H1 (cell line): ENCODE data around the gene CACNG1. TPM values are rescaled to one million over a fixed set of nuclear protein-coding genes. Genes with fewer than 3 reads are reported as not detected.

Experiments
- CTCF ChIA-PET: fragments of 300-600 bp; sonication (Branson Sonifier 250); formaldehyde crosslinking; loops from one replicate; lab custom pipeline; 2021; ENCODE audit not compliant: partially characterized antibody; lab: Charles Lee
- POLR2A ChIA-PET: fragments of 300-600 bp; sonication (Branson Sonifier 250); formaldehyde crosslinking; loops from one replicate; lab custom pipeline; 2021; ENCODE audit warnings: inconsistent platforms; ENCODE audit not compliant: partially characterized antibody; lab: Charles Lee
- DNase-seq, 2 experiments: peaks; one replicate each; pipeline versions ENCODE4 v3.0.0 to v3.0.0-alpha.2; 2010 to 2022; ENCODE audit warnings: low spot score in 2 of 2, low read depth in 1 of 2, mixed read lengths in 1 of 2
- FAIRE-seq: peaks from 2 replicates; lab custom pipeline; 2011; peaks lifted over from hg19 to GRCh38; lab: Jason Lieb, UNC
- H2AFZ ChIP-seq: 2 replicates; pipeline ENCODE4 v1.8.1; 2012; ENCODE audit warnings: low read length, inconsistent platforms
- H2AK5ac ChIP-seq: 2 replicates; pipeline ENCODE4 v1.6.1; 2013; ENCODE audit warnings: low read depth, low read length
- H2BK120ac ChIP-seq: replicated peaks from 2 replicates; pipeline ENCODE3; 2013; ENCODE audit warnings: low read depth, low read length, inconsistent platforms
- H2BK12ac ChIP-seq: 2 replicates; pipeline ENCODE4 v1.6.1; 2013; ENCODE audit warnings: low read depth, low read length
- H2BK15ac ChIP-seq: 2 replicates; pipeline ENCODE4 v1.6.1; 2013; ENCODE audit warnings: low read length
- H2BK20ac ChIP-seq: 2 replicates; pipeline ENCODE4 v1.6.1; 2013; ENCODE audit warnings: low read length
- H2BK5ac ChIP-seq: 2 replicates; pipeline ENCODE4 v1.6.1; 2013; ENCODE audit warnings: low read depth, low read length
- H3K14ac ChIP-seq: 2 replicates; pipeline ENCODE4 v1.6.1; 2013; ENCODE audit warnings: inconsistent platforms; ENCODE audit not compliant: insufficient read length
- H3K18ac ChIP-seq: 2 replicates; pipeline ENCODE4 v1.6.1; 2013; ENCODE audit warnings: low read length; ENCODE audit errors: extremely low read depth
- H3K23ac ChIP-seq: 2 replicates; pipeline ENCODE4 v1.6.1; 2013; ENCODE audit warnings: inconsistent platforms; ENCODE audit not compliant: insufficient read length
- H3K23me2 ChIP-seq: 2 replicates; pipeline ENCODE4 v1.6.1; 2013; ENCODE audit warnings: low read depth, low read length
- H3K27ac ChIP-seq: 2 replicates; pipeline ENCODE4 v1.6.1; 2011; ENCODE audit warnings: low read depth, low read length, inconsistent platforms
- H3K27me3 ChIP-seq, 4 experiments: replicated peaks in 1 of 4; 1 replicate in 1 of 4; 2 replicates in 3 of 4; pipeline versions ENCODE4 v1.6.1 to v1.8.1; 2011 to 2013; ENCODE audit warnings: low read length in 3 of 4, mild to moderate bottlenecking in 3 of 4, inconsistent platforms in 2 of 4, mixed read lengths in 2 of 4, moderate library complexity in 1 of 4; ENCODE audit not compliant: control insufficient read depth in 3 of 4, insufficient read depth in 3 of 4; ENCODE audit errors: extremely low read depth in 1 of 4
- H3K36me3 ChIP-seq, 4 experiments: 2 replicates each; pipeline versions ENCODE4 v1.6.1 to v1.8.1; 2011 to 2013; ENCODE audit warnings: mild to moderate bottlenecking in 4 of 4, low read length in 3 of 4, moderate library complexity in 2 of 4, control low read depth in 1 of 4, inconsistent platforms in 1 of 4; ENCODE audit not compliant: insufficient read depth in 4 of 4, control insufficient read depth in 2 of 4
- H3K4ac ChIP-seq: replicated peaks from 2 replicates; pipeline ENCODE3; 2013; ENCODE audit warnings: low read length, low read depth, mixed read lengths, inconsistent platforms; ENCODE audit not compliant: insufficient read length
- H3K4me1 ChIP-seq, 4 experiments: replicated peaks in 1 of 4; 1 replicate in 1 of 4; 2 replicates in 3 of 4; pipeline versions ENCODE4 v1.6.1 to v1.8.1; 2011 to 2013; ENCODE audit warnings: low read length in 3 of 4, inconsistent platforms in 2 of 4, mixed read lengths in 1 of 4; ENCODE audit not compliant: insufficient read depth in 4 of 4, control insufficient read depth in 3 of 4
- H3K4me2 ChIP-seq, 2 experiments: 2 replicates each; pipeline versions ENCODE4 v1.6.1 to v1.8.1; 2011 to 2013; ENCODE audit warnings: low read depth in 2 of 2, low read length in 2 of 2, control low read depth in 1 of 2, inconsistent platforms in 1 of 2, mild to moderate bottlenecking in 1 of 2; ENCODE audit not compliant: insufficient read depth in 1 of 2
- H3K4me3 ChIP-seq, 4 experiments: fragments of 200-600, 300-600 bp in 1 of 4; sonication (generic), shearing (Covaris generic), sonication (Bioruptor Twin) in 1 of 4; 2 replicates each; pipeline versions ENCODE4 v1.5.1 to v1.8.1; 2011 to 2016; ENCODE audit warnings: low read length in 4 of 4, low read depth in 3 of 4, control low read depth in 2 of 4, inconsistent platforms in 2 of 4, mild to moderate bottlenecking in 2 of 4, mixed read lengths in 1 of 4, moderate library complexity in 1 of 4; ENCODE audit not compliant: insufficient read depth in 2 of 4; ENCODE audit errors: extremely low read depth in 1 of 4
- H3K56ac ChIP-seq: replicated peaks from 2 replicates; pipeline ENCODE3; 2013; ENCODE audit warnings: low read depth, mild to moderate bottlenecking, mixed read lengths, low read length, inconsistent platforms; ENCODE audit not compliant: insufficient read length
- H3K79me1 ChIP-seq: 2 replicates; pipeline ENCODE4 v1.6.1; 2013; ENCODE audit warnings: low read depth, low read length, control low read depth
- H3K79me2 ChIP-seq, 2 experiments: 2 replicates each; pipeline versions ENCODE4 v1.6.1 to v1.8.1; 2012 to 2013; ENCODE audit warnings: low read length in 2 of 2, mild to moderate bottlenecking in 2 of 2, inconsistent platforms in 1 of 2; ENCODE audit not compliant: insufficient read depth in 2 of 2, control insufficient read depth in 1 of 2
- H3K9ac ChIP-seq, 4 experiments: replicated peaks in 1 of 4; 1 replicate in 1 of 4; 2 replicates in 3 of 4; pipeline versions ENCODE4 v1.6.1 to v1.8.1; 2011 to 2013; ENCODE audit warnings: low read depth in 3 of 4, low read length in 3 of 4, control low read depth in 2 of 4, mild to moderate bottlenecking in 2 of 4, moderate library complexity in 2 of 4, inconsistent platforms in 1 of 4; ENCODE audit errors: extremely low read depth in 1 of 4
- H3K9me3 ChIP-seq, 2 experiments: 2 replicates each; pipeline versions ENCODE4 v1.6.1 to v1.8.1; 2012 to 2013; ENCODE audit warnings: mild to moderate bottlenecking in 2 of 2, moderate library complexity in 2 of 2, control low read depth in 1 of 2, inconsistent platforms in 1 of 2, low read depth in 1 of 2, low read length in 1 of 2, mixed read lengths in 1 of 2; ENCODE audit not compliant: insufficient read depth in 2 of 2
- H4K20me1 ChIP-seq, 2 experiments: replicated peaks in 1 of 2; 2 replicates each; pipeline versions ENCODE3 to v1.8.1; 2011 to 2013; ENCODE audit warnings: inconsistent platforms in 2 of 2, low read length in 2 of 2, mild to moderate bottlenecking in 1 of 2; ENCODE audit not compliant: insufficient read depth in 2 of 2, control insufficient read depth in 1 of 2
- H4K5ac ChIP-seq: 2 replicates; pipeline ENCODE4 v1.6.1; 2013; ENCODE audit warnings: low read length, low read depth, mixed read lengths, inconsistent platforms; ENCODE audit not compliant: insufficient read length
- H4K8ac ChIP-seq: 2 replicates; pipeline ENCODE4 v1.8.0; 2013; ENCODE audit warnings: mild to moderate bottlenecking, moderate library complexity, low read length, inconsistent platforms; ENCODE audit not compliant: insufficient read depth; ENCODE audit errors: extremely low read depth
- H4K91ac ChIP-seq: replicated peaks from 2 replicates; pipeline ENCODE3; 2013; ENCODE audit warnings: low read length, mixed read lengths, inconsistent platforms; ENCODE audit not compliant: insufficient read length
- CREB1 ChIP-seq: IDR thresholded peaks from 2 replicates; pipeline ENCODE4 v1.6.1; 2012; ENCODE audit warnings: inconsistent platforms
- CTBP2 ChIP-seq: IDR thresholded peaks from 2 replicates; pipeline ENCODE4 v1.7.0; 2011; ENCODE audit warnings: borderline replicate concordance, mild to moderate bottlenecking, moderate library complexity, mixed read lengths, low read length; ENCODE audit not compliant: insufficient read depth, insufficient read length
- JUND ChIP-seq: IDR thresholded peaks from 2 replicates; pipeline ENCODE4 v1.6.1; 2011; ENCODE audit warnings: mild to moderate bottlenecking, improper control_type of control experiment, low read length
- WGBS, 2 experiments: shearing (Covaris generic) in 1 of 2; methylation state at CpG; one replicate each; pipeline versions ENCODE4 v1.1.6 to v1.1.7; 2013 to 2015; ENCODE audit warnings: low lambda C conversion rate in 2 of 2, mixed read lengths in 2 of 2, inconsistent platforms in 1 of 2, low coverage in 1 of 2, missing lambda C conversion rate in 1 of 2; ENCODE audit not compliant: insufficient replicate concordance in 2 of 2, insufficient coverage in 1 of 2, insufficient read length in 1 of 2; ENCODE audit errors: extremely low coverage in 1 of 2, missing lambda C conversion rate in 1 of 2; 5-methylcytosine and 5-hydroxymethylcytosine counted together
- polyA plus RNA-seq, 7 experiments: library from polyadenylated mRNA; depleted of rRNA in 3 of 7; stranded (reverse) in 5 of 7; unstranded in 2 of 7; fragments of >200 nt in 5 of 7; fragments of 200-250 nt in 2 of 7; gene quantifications; 1 replicate in 5 of 7; 2 replicates in 1 of 7; 4 replicates in 1 of 7; pipeline versions ENCODE4 v1.2.1 to v1.2.3, GENCODE V29; 2011 to 2013; ENCODE audit warnings: missing spikeins in 2 of 7, mixed read lengths in 2 of 7
- total RNA-seq: library from RNA; stranded (reverse); fragmentation: NEBNext Ultra II Directional; extraction: Animal tissue kit (Norgen Biotek cat#: 25700); gene quantifications from 2 replicates; pipeline ENCODE4 v1.2.1, GENCODE V29; 2021

Gene CACNG1
- total and polyA plus RNA-seq, 2 of the 8 experiments (the other 6 are each of a cell fraction or from before 2014, with no cell fraction given): not detected

DNA sequence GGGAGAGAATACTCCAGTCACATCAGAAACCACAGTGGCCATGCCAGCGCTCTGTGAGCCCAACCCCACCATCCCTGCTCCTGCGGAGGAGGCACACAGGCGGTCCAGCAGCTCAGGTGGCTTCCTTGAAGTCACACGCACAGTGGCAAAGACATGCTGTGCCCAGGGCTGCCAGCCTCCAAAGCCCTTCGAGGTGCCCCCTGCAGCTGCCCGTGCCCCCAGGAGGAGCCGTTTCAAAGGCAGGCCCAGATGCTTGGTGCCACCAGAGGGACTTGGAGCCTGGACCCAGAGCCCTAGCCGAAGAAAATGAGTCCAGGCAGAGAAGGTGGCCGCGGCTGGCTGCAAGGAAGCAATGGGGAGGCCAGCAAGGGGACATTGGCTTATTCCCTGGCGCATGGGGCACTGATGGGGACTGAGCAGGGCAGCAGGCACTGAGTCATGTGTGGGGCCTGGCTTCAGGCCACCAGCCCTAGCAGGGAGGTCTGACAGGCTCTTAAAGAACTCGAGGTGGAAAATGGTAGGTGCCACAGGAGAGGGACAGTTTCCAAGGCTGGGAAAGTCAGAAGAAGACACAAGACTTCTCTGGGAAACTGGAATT, 17.2 kb upstream of the CACNG1 start:
- H3K23ac ChIP-seq: no peak overlapping the region
- no peaks in the 10 kb centered on the region for H3K4me1 ChIP-seq
- H3K4me3 ChIP-seq: no peak overlapping the region
- no peak overlapping the region for H3K9ac ChIP-seq
- H3K9me3 ChIP-seq: no peaks in the 10 kb centered on the region
- no peak for DNase-seq
- no peaks in the 10 kb centered on the region for H3K79me2 ChIP-seq
- TF ChIP-seq JUND (no peak), CTBP2 (no peak), CREB1 (no peak)
- TF ChIP-seq, all 59 proteins: peak for 0
- Histone ChIP-seq H3K27ac (no peak overlapping the region), H2AK5ac (no peak overlapping the region), H3K4me2 (no peak overlapping the region), H3K27me3 (no peaks in the 10 kb centered on the region), H3K36me3 (no peaks in the 10 kb centered on the region), H3K79me1 (no peaks in the 10 kb centered on the region; the same call in 1 of the 2 replicates), H2BK120ac (no peak overlapping the region), H2AFZ (no peak overlapping the region), H2BK15ac (no peak overlapping the region), H4K5ac (no peak overlapping the region), H3K56ac (no peak overlapping the region), H4K8ac (no peak overlapping the region), H2BK12ac (no peak overlapping the region), H4K91ac (no peak overlapping the region), H3K4ac (no peak overlapping the region), H3K18ac (no peak overlapping the region), H3K14ac (no peak overlapping the region), H4K20me1 (peaks cover 0 to 9% of the 10 kb centered on the region in 2 experiments), H3K23me2 (peaks cover 9% of the 10 kb centered on the region; the same call in 1 of the 2 replicates), H2BK5ac (no peak overlapping the region), H2BK20ac (no peak overlapping the region)
- no peak for FAIRE-seq
- CTCF ChIA-PET: interaction anchor here (1.1 kb wide), 1 partner anchor 824 kb away, joined by 3 read pairs; no protein-coding TSS in a partner anchor
- WGBS, 2 experiments: 91% methylated on average over 12 of the region's 12 CpGs; no CpG with 5 or more reads in 1 of the 2 experiments
- POLR2A ChIA-PET: interaction anchor here (0.8 to 1.4 kb wide), 2 partner anchors 10 to 32 kb away, joined by 3 read pairs; no protein-coding TSS in a partner anchor
